G401 (cell line): ENCODE results near the gene EPHA8. TPM values are rescaled to one million over a fixed set of nuclear protein-coding genes. Genes with fewer than 3 reads are reported as not detected.

Experiments used
- DNase-seq: peaks from one replicate; pipeline ENCODE4 v3.0.0-alpha.2; 2015; ENCODE audit warnings: low spot score
- in situ Hi-C: cut with HindIII; loops from 2 replicates; pipeline ENCODE4 v1.10.0; 2016; ENCODE audit warnings: low sequenced_read_pairs, mixed read lengths
- total RNA-seq: library from RNA; depleted of rRNA; stranded (reverse); fragments of >200 nt; shearing (Covaris generic); gene quantifications from 2 replicates; pipeline ENCODE4 v1.2.3, GENCODE V29; 2014

Gene EPHA8
- total RNA-seq, 1 experiment from 2014 or later, result not detected

DNA sequence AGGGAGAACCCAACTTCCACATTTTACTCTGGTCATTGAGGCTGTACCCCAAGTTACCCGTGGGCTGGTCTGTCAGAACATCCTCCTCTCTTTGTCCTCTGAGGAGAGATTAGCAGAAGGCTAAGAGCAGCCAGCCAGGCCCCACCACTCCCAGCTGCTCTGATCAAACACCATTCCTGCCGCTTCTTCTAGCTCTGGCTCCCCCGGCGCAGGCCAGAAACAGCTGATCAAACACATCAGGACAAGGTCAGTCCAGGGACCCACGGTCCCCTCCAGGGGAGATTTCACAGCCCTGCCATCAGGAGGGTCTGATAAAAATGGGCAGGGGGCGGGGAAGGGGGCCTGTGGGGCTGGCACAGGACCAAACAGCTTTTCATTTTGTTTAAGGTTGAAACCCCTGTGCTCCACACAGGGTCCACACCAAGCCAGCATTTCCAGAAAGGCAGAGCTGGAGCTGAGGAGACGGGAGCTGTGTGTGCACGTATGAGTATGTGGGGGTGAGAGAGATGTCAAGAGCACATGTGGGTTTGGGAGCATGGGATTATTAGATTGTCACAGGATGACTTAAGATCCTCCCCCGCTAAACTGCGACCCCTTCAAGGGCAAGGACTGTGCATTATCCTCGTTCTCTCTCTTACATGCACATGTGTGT lies 29.9 kb upstream of the EPHA8 start:
- no peak for DNase-seq
- in situ Hi-C loops, result no loop called here

DNA sequence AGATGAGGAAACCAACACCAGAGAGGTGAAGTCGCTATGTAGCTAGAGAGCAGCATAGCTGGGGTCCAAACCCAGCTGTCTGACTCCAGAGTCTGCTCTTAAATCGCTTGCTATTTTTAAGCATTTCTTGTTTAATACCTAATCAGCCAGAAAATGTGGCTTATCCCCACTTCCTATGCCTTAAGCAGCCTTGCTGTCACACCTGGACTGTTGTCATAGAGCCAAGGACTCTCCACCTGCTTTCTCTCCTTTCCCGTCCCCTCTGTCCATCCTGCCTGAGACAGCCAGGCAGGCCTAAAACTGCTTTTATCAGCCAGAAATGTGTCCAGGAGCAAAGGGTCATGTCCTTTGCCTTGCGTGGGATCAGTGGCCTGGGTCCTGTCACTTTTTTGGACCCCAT lies 28.3 kb upstream of the EPHA8 start:
- in situ Hi-C loops, result no loop called here
- DNase-seq, result no peak

DNA sequence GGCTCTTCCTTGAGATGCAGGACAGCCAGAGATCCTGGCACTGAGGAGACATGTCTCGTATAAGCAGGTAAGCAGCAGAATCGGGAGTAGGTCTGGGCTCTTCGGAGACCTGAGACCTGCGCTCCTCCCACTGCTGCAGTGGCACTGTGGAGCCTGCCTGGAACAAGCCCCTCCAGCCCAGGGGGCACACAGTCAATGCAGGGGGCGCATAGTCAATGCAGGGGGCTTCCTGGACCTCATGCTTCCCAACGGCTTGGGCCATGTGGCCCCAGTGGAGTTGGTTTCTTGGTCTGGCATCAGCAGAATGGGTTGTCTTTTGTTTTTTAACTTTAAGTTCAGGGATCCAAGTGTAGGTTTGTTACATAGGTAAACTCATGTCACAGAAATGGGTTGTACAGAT lies 27.9 kb upstream of the EPHA8 start:
- no peak for DNase-seq
- in situ Hi-C loops, result no loop called here

DNA sequence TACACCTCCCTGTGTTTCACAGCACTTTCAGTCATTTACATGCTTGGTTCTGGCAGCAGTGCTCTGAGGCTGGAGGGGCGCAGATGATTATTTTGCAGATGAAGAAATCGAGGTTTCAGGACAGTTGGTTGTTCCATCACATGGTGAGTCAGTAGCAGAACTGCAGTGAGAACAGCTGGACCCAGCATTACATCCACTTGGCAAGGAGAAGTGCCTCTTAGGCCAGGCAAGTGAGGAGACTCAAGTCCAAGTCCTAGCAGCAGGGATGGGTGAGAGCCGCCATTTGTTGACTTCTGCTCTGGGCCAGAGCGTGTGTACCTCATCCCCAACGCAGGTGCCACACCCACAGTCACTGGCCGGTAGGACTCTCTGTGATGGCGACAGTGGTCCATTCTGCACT lies 26.8 kb upstream of the EPHA8 start:
- in situ Hi-C loops, result no loop called here

DNA sequence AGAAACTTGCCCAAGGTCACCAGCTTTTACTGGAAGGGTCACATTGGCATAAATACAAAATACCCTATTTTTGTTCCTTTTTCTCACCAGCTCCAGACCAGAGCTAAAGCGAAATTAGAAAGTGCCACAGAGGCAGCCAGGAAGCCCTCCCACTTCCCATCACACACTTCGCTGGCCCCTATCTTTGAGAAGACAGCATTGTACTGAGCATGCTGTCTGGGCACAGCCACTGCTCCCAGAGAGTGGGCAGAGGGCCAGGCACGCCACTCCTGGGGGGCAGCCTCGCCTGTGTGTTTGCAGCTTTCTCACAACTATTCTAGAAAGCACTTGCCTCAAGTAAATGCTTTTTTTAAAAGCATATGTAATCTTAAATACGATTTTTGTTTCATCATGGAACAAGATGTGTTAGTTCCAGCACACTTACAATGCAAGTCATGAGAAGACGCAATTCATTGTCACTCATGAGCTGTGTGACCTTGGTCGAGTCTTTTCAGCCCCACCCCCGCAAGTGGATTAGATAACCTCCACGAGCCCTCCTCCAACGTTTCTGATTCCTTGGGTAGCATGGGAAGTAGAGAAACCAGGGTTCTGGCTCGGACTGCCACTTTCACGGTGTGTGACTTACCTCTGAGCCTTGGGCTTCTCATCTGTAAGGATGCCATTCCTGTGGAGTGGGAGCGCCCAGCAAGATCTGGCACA lies 25.7 kb upstream of the EPHA8 start:
- in situ Hi-C loops, result no loop called here
- DNase-seq, result no peak

More for the DNA sequence above, 26.8 kb upstream of the EPHA8 start:
- DNase-seq, result no peak

DNA sequence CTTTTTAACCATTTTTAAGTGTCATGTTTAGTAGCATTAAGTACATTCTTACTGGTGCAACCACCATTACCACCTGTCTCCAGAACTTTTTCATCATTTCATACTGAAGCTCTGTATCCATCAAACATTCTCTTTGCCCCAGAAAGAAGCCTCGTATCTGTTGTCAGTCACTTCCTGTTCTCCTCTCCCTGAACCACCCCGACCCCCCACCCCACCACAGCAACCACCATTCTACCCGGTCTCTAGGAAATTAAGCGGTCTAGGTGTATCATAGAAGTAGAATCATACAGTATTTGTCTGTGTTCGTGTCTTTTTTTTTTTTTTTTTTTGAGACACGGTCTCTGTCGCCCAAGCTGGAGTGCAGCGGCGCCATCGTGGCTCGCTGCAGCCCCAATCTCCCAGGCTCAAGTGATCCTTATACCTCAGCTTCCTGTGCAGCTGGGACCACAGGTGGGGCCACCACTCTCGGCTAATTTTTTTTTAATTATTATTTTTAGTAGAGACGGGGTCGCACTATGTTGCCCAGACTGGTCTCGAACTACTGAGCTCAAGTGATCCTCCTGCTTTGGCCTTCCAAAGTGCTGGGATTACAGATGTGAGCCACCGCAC lies 23.7 kb upstream of the EPHA8 start:
- in situ Hi-C loops, result no loop called here
- no peak for DNase-seq

DNA sequence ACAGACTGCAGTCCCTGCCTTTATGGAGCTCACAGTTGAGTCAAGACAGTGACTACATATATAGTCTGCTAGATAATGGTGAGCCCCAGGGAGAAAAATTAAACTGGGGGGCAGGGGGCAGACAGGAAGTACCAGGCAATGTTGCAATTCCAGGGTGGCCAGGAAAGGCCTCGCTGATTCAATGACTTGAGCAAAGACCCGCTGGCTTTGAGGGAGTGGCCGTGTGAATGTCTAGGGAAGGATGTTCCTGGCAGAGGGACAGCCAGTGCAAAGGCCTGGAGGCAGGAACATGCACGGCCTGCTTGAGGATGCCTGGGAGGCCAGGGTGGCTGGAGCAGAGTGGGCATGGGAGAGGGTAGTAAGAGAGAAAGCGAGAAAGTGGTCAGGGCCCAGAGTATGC lies 23.0 kb upstream of the EPHA8 start:
- in situ Hi-C loops, result no loop called here
- DNase-seq, result no peak

DNA sequence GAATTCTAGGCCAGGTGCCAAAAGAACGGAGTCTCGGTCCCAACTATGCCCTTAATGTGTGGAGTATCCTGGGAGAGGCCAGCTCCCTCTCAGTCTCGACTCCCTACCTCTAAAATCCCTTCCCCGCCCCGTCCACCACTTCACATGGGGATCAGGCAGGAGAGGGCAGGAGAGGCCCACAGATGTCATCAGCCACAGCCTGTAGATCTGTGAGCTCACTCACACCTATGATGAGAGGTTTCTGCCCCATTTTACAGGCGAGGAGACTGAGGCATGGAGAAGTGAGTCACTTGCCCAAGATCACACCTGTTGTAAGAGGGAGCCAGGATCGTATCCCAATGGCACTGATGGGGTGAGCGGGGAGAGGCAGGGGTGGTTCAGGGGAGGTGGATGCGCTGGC lies 20.4 kb upstream of the EPHA8 start:
- in situ Hi-C loops, result no loop called here
- DNase-seq, result no peak

DNA sequence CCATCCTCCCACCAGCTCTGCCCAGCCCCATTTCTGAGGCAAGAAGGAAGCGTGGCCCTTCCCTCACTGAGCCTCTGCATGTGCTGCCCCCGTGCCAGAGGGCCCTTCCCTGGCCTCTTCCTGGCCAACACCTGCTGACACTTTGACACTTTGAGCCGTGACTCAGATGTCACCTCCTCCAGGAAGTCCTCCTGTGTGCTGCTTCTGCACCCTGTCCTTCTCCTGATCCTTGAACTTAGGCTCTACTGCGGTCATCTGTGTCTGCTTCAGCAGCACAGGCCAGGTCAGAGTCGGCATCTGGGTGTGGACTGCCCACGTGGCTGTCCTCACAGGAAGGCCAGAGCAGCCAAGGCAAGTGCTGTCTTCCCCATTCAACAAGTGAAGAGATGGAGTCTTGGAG lies 19.6 kb upstream of the EPHA8 start:
- in situ Hi-C loops, result no loop called here

DNA sequence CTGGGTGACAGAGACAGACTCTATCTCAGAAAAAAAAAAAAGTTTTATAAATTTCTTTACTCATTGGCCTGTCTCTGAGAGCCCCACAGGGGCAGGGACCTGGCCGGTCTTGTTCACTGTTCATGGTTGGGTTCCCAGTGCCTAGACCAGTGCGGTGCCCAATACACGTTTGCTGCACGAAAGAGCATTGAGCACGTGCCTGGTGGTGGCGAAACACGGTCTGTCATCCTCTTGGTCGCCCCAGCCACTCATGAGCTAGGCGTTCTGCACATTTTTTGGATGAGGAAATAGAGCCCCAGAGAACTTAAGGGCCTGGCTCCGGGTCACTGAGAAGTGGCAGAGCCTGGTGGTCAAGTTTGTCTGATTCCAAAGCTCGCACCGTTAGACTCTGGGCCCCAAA lies 18.7 kb upstream of the EPHA8 start:
- no peak for DNase-seq
- in situ Hi-C loops, result no loop called here

More for the DNA sequence above, 19.6 kb upstream of the EPHA8 start:
- no peak for DNase-seq

DNA sequence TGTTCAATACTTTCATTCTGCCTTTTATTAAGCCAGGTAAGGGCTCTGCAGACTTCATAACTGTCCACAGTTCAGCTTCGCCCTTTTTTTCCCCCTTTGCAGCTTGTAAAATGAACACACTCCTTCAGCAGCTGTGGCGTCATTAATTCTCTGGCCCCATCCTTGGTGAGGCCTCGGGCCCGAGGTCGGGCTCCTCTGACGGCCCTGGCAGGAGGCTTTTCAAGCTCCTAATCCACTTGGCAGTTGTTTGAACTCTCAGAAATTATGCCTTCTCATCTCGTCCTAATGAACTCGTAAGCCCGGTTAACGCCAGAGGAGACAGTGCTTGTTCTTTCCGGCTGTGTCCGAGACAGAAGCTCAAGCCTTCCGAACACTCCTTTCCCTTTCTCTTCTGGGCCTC lies 18.1 kb upstream of the EPHA8 start:
- no peak for DNase-seq
- in situ Hi-C loops, result no loop called here

DNA sequence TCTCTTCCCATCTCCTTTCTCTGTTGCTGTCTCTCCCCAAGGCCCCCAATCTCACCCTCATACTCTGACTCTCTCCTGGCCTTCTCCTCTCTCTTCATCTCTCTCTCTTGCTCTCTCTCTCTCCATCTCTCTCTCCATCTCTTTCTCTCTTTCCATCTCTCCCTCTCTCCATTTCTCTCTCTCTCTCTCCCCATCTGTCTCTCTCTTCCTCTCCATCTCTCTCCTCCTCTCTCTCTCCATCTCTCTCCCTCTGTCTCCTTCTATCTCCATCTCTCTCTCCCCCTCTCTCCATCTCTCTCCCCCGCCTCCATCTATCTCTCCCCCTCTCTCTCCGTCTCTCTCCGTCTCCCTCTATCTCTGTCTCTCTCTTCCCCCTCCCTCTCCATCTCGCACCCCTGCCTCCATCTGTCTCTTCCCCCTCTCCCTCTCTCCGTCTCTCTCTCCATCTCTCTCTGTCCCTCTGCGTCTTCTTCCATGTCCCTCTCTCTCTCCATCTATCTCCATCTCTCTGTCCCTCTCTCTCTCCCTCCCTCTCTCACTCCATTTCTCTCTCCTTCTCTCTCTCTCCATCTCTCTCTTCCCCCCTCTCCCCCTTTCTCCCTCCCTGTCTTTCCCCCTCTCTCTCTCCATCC lies 16.0 kb upstream of the EPHA8 start:
- no peak for DNase-seq
- in situ Hi-C loops, result no loop called here

DNA sequence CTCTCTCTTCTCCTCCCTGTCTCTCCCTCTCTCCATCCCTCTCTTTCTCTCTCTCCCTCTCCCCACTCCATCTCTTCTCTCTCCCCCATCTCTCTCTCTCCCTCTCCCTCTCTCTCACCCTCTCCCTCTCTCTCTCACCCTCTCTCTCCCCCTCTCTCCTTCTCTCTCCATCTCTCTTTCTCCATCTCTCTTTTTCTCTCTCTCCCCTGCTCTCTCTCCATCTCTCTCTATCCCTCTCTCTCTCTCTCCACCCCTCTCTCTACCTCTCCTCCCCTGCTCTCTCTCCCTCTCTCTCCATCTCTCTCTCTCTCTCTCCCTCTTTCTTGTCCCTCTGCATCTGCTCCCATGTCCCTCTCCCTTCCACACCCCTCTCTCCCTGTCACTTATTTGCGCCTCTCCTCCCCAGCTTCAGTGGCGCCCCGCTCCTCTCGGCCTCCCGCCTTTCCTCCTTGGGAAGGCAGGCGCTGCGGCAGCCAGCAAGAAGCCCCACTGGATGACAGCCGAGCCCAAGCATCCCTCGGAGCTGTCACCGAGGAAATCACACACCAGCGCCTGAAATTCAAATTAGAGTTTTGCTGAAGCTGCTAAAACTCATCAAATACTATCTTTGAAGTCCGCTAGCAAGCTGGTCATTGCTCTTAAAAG lies 15.3 kb upstream of the EPHA8 start:
- in situ Hi-C loops, result no loop called here
- no peak for DNase-seq

DNA sequence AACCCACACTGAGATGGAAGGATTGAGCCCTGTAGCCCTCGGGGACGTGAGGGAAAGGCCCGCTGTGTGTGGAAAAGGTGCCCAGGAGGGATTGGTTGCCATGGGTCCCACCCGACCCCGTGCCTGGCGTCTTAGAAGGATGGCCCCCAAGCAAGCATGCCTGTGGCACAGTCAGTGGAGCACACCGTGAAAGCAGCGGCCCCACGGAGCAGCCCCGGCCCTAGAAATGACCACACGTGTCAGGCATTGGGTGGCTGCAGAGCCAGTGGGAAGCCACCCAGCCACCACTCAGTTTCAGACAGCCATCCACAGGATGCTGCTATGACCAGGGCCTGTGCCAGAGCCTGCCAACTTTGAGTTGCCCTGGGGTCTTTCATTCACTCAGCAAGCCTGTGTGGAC lies 13.3 kb upstream of the EPHA8 start:
- DNase-seq, result no peak
- in situ Hi-C loops, result no loop called here

DNA sequence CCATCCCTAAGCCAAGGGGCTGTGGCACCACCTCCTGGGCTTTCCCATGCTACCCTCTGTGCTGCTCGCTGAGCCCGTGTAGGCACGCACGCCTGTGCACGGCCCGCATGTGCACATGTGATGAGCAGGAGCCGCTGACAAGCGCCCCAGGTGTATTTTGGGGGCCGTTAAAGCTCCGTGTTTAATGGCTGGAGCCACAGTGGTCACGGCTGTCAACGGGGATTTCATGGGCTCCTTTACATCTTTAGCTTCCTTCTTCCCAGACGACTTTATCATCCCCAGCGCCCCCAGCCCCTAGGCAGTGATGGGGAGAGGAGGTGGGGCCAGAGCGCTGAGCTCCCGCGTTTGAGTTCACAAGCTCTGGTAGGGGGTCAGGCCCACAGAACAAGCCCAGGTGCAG lies 11.7 kb upstream of the EPHA8 start:
- in situ Hi-C loops, result no loop called here
- DNase-seq, result no peak

DNA sequence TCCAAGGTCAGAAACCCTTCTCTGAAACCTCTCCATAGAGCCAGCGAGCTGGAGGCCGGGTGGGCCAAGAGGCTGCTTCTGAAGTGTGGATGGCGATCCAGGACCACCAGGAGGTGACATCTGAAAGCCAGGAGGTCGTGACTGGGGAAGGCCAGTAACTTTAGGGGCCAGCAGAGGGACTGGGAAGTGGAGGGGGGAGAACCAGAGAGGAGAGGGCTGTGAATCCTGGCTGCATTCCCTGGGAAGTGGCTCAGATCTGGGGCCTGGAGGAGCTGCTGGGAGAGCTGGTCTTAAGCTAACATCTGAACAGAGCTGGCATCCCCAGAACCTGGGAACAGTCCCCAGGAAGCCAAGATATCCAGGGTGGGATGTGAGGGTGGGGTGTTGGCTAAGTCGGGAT lies 11.3 kb upstream of the EPHA8 start:
- in situ Hi-C loops, result no loop called here
- DNase-seq, result no peak

DNA sequence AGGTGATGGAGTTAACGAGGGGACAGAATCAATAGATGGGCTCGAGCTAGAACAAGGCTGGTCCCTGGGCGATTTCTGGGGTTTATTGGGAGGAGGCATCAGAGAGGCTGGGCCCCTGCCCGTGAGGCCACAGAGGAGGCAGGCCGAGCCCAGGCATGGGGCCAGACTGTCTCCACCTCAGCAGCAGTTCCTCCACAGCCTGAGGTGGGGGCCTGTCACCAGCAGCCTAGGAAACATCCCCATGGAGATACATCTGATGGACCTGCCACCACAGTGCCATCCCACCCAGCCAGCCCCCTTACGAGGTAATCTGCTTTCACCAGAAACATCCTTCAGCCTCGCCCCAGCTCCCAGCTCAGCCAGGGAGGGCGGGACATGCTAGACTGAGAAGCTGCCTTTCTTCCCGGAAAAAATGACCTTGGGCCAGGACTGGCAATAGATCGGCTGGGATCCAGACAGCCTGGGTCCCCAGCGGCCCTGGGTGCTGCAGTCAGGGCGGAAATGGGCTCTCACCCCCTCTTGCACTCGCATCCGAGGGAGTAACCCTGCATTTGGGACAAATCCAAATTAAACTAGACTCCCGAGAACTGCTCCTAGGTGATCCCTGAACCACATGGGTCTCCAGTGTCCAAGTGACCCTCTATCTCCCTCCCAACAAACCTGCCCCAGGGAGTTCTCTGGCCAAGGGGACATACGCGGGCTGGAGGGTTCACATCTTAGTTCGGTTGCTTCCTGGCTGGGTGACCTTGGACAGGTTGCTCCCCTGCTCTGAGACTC lies 10.0 kb upstream of the EPHA8 start:
- in situ Hi-C loops, result no loop called here

DNA sequence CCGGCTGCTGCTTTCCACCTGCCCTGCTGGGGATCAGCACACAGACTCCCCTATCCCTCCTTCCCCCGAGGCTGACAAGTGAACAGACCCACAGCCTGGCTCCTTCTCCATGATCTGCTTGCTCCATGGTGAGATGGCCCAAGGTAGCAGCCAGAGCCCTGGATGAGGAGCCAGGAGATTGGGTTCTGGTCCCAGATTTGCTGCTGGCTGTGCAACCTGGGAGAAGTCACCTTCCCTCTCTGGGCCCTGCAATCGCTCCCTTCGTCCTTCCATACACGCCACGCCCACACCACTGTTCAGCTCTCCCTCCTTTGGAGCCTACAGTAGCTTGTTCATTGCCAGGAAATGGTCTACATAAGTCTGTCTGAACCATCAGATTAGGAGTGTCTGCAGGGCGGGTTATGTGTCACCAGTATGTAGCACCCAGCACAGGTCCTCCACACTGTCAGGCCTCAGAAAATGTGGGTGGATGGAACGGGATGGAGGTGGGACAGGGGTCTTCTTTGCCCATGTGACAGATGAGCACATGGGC lies 9.2 kb upstream of the EPHA8 start:
- in situ Hi-C loops, result no loop called here
- DNase-seq, result no peak

More for the DNA sequence above, 10.0 kb upstream of the EPHA8 start:
- no peak for DNase-seq

DNA sequence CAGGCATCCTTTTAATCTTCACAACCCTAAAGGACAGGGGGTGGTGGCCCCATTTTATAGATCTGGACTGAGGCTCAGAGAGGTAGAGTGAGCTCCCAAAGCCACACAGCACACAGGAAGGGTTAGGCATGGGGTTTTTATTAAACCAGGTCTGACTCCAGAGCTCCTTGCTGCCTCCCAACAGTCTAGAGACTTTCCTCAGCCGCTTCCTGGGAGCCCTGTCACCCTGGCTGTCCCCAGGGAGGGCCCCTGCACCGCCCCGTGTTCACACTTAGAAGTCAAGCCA lies 8.0 kb upstream of the EPHA8 start:
- no peak for DNase-seq
- in situ Hi-C loops, result no loop called here
